ENCODE data around the gene PPP1R27.

The PPP1R27 gene

GRCh38 chr17:81834831-81835267 is at the start of gene PPP1R27:
Gene PPP1R27, minus strand, starts transcription at chr17:81835050. Its CDS starts 97 bp downstream, at chr17:81834953.
- in situ Hi-C loops (cut with MboI; ENCODE audit: low sequenced_read_pairs) = no loop called here

- in situ Hi-C loops (cut with MboI; ENCODE audit: low sequenced_read_pairs) = no loop called here
These were observed 49.7 kb upstream of the PPP1R27 start for GRCh38 chr17:81884520-81884919.

- in situ Hi-C loops (cut with MboI; ENCODE audit: low sequenced_read_pairs) = no loop called here
These were observed 44.3 kb upstream of the PPP1R27 start for GRCh38 chr17:81879121-81879520.

GRCh38 chr17:81878294-81878693 is 43.4 kb upstream of the PPP1R27 start:
- in situ Hi-C loops (cut with MboI; ENCODE audit: low sequenced_read_pairs) = no loop called here

- in situ Hi-C loops (cut with MboI; ENCODE audit: low sequenced_read_pairs) = no loop called here
These were observed 42.7 kb upstream of the PPP1R27 start for GRCh38 chr17:81877569-81877968.

- in situ Hi-C loops (cut with MboI; ENCODE audit: low sequenced_read_pairs) = no loop called here
These were observed 36.8 kb upstream of the PPP1R27 start for GRCh38 chr17:81871387-81872230.

- in situ Hi-C loops (cut with MboI; ENCODE audit: low sequenced_read_pairs) = no loop called here
These were observed 36.1 kb upstream of the PPP1R27 start, which contains the start of gene ARHGDIA for GRCh38 chr17:81870981-81871386. Gene ARHGDIA, minus strand, starts transcription at chr17:81871337. Its CDS starts 1,407 bp downstream, at chr17:81869930.

GRCh38 chr17:81870131-81870980 is 35.5 kb upstream of the PPP1R27 start:
- in situ Hi-C loops (cut with MboI; ENCODE audit: low sequenced_read_pairs) = no loop called here

GRCh38 chr17:81869221-81870130 is 34.6 kb upstream of the PPP1R27 start:
- in situ Hi-C loops (cut with MboI; ENCODE audit: low sequenced_read_pairs) = no loop called here

GRCh38 chr17:81868674-81869220 is 33.9 kb upstream of the PPP1R27 start:
- in situ Hi-C loops (cut with MboI; ENCODE audit: low sequenced_read_pairs) = no loop called here

- in situ Hi-C loops (cut with MboI; ENCODE audit: low sequenced_read_pairs) = no loop called here
These were observed 33.3 kb upstream of the PPP1R27 start for GRCh38 chr17:81867991-81868673.

GRCh38 chr17:81867170-81867990 is 32.5 kb upstream of the PPP1R27 start:
- in situ Hi-C loops (cut with MboI; ENCODE audit: low sequenced_read_pairs) = no loop called here

GRCh38 chr17:81866440-81867169 is 31.8 kb upstream of the PPP1R27 start:
- in situ Hi-C loops (cut with MboI; ENCODE audit: low sequenced_read_pairs) = no loop called here

GRCh38 chr17:81865733-81866439 is 31.0 kb upstream of the PPP1R27 start:
- in situ Hi-C loops (cut with MboI; ENCODE audit: low sequenced_read_pairs) = no loop called here

GRCh38 chr17:81865358-81865732 is 30.5 kb upstream of the PPP1R27 start:
- in situ Hi-C loops (cut with MboI; ENCODE audit: low sequenced_read_pairs) = no loop called here

GRCh38 chr17:81863833-81864768 is 29.3 kb upstream of the PPP1R27 start:
- in situ Hi-C loops (cut with MboI; ENCODE audit: low sequenced_read_pairs) = no loop called here

Measured in HL-60/S4 treated with phorbol 12-myristate 13-acetate at 8.2 ng/mL for 4 days and 3 days (cell line).